ENCODE results near the gene CHST5. TPM values are rescaled to one million over a fixed set of nuclear protein-coding genes. Genes with fewer than 3 reads are reported as not detected.
"Not testable (repeated sequence)": the region's sequence is repeated elsewhere in the genome, so short reads cannot be mapped to it uniquely, and the experiment has no call there.

The CHST5 gene
- polyA plus RNA-seq, 5 donors: 0.44 to 1.0 (median 0.67) TPM

DNA sequence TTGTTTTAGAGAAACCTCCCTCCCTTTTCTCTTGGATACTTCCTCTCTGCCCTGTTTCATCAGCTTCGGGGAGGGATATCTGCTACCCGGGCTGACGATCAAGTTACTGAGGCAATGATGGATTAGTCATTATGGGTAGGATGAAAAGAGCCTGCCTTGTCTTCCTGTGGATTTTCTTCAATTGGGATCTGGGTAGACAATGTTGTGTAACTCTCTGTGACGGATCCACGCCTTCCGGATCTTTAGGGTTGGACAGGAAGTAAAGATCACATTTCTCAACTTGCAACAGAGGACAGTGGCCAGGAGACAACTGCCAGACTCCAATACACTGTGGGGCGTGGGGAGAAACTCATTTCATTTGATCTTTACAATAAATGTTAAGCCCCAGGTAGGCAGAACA lies 29.3 kb downstream of the CHST5 start:
- DNase-seq: no peak

DNA sequence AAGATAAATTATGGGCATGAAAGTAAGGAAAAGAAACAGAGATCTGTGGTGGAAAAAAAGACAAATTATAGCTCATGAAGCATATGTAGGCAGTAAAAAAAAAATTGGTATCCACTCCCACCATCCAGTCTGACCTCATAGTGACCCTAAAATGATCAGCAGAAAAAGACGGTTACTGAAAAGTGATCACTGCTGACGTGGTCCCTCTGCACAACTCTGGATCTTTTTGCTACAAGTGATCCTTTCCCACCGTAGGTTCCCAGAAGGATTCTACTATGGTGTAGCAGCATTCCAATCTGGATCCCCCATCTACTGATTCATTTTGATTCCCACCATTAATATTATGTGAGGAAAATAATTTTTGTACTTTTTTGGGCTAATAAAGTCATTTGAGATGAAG lies 29.8 kb downstream of the CHST5 start:
- no peak for DNase-seq

DNA sequence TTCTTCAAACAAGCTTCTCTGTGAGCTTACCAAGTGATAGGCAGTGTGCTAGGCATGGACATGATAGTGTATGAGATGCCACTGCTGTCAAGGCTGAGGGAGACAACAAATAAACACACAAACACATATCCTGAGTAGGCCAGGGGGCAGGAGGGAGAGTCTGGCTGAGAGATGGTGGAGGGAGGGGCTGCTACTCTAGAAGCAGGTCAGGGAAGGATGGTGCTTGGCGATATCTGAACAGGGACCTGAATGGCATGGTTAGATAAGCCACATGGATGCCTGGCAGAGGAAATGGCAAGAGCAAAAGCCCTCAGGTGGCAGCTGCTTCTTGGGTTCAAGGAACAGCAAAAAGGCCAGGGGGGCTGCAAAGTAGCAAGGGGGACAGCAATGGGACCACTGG lies 32.1 kb downstream of the CHST5 start:
- DNase-seq: no peak

DNA sequence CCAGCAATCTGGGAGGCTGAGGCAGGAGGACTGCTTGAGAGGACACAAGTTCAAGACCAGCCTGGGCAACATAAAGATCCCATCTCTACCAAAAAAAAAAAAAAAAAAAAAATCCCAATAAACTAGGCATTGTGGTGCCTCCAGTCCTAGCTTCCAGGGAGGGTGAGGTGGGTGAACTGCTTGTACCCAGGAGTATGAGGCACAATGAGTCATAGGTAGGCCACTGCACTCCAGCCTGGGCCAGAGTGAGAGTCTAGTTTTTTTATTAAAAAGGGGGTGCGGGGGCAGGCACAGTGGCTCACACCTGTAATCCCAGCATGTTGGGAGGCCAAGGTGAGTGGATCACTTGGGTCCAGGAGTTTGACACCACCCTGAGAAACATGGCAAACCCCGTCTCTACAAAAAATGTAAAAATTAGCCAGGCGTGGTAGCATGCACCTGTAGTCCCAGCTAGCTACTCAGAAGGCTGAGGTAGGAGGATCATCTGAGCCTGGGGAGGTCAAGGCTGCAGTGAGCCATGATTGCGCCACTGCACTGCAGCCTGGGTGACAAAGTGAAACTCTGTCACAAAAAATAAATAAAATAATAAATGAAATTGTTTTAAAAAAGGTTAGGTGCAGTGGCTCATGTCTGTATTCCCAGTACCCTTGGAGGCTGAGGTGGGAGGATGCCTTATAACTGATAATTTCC lies 32.8 kb downstream of the CHST5 start:
- no peak for DNase-seq

DNA sequence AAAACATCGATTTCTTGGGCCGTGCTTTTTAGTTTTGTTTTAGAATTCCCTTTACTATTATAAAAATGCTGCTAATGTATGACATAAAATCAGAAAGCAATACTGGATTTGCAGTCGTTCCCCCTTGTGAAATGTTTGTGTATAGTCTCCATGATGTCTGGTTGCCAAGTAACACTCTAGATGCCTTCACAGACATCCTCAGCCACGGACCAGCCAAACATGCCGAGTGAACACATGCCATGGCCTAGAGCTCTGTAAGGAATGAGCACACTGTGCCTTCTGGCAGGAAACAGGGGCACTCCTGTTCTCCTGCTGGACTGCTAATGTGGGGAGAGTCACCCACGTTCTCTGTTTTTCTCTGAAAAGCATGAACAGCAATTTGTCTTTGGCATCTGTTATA lies 34.1 kb downstream of the CHST5 start:
- not testable (repeated sequence) for DNase-seq

DNA sequence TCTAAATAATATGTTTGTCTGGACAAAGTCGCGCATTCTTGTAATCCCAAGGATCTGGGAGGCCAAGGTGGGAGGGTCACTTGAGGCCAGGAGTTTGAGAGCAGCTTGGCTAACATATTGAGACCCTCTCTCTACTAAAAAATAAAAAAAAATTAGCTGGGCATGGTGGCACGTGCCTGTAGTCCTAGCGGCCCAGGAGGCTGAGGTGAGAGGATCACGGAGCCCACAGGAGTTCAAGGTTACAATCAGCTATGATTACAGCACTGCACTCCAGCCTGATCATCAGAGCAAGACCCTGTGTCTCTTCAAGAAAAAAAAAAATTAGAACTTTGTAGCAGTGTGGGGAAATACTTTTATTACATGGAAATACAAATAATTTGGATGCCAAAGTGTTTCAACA lies 34.5 kb downstream of the CHST5 start:
- no peak for DNase-seq

DNA sequence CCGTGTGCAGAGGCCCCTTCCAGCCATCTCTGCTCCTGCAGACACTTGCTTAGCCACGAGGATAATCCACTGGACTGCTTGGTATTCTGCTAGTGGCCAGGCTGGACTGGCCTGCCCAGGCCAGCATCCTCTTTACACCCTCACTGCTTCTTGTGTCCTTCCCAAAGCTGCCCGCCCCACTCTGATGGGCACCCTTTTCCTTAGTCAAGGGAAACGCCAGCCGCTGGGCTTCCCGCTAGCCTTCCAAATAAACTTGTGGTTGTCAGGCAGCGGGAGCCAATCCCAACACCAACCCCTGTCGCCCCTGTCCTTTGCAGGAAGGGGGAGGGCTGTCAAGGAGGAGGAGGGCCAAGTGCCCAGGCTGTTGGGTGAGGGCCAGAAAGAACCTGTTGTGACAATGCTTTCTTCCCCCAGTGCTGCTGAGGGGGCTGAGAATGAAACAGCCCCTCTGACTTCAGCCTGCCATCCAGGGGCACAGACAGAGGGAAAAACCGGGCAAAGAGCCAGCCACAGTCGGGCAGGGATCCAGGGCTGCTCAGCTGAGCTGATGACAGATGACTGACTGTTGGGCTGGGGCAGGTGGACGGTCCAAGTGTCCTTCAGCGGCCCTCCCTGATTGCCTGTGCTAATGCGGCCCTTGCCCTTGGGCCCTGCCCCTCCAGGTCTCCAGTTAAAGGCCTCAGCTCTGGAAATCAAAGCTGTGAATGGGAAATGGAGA lies 37.1 kb downstream of the CHST5 start:
- not testable (repeated sequence) for DNase-seq

DNA sequence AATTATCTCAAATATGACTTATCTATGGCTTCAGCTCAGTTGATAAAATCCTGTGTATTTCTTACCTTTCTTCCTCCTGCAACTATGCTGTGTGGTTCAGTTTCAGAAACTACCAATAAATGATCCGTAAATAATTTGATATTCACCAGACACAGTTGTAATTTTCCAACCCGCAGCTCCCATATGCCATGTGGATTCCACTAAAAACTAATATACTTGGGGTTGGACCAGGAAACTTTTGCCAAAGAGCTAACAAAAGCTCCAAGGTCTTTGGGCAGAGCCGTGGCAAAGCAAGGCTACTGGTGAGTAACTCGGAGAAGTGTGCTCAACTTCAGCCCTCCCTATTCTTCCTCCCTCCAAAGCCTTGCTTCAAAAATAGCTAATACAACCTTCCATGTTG lies 38.4 kb downstream of the CHST5 start:
- DNase-seq: no peak

DNA sequence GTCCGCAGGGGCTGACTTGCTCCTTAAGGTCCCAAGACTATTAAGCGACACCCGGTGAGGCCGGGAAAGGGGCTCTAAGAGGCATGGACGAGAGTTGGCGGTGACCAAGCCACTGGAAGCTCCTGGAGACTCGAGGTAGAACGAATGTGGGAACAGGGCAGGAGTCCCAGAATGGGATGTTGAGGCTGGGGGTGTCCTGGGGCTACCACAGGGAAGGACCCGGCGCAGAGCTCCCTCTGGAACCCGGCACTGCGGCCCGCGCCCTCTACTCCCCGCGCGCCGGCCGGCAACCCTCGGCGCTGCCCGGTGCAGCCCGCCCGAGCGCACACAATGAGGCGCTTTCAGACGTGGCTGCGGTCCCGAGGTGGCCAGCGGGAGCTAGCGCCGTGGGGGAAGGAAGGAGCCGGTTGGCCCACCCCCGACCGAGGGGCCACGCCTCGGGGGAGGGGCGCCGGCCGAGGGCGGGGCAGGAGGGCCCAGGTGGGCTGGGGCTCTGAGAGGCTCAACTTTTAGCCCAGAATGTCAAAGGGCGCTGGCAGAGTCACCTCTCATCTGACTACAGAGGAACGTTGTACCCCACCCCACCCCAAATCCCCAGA lies 40.7 kb downstream of the CHST5 start, which contains the start of gene CHST6:
Gene CHST6, minus strand, starts transcription at position 366 of the 599 bp plus-strand sequence. CDS start 15,613 bp downstream, outside the sequence.
- DNase-seq: no peak

DNA sequence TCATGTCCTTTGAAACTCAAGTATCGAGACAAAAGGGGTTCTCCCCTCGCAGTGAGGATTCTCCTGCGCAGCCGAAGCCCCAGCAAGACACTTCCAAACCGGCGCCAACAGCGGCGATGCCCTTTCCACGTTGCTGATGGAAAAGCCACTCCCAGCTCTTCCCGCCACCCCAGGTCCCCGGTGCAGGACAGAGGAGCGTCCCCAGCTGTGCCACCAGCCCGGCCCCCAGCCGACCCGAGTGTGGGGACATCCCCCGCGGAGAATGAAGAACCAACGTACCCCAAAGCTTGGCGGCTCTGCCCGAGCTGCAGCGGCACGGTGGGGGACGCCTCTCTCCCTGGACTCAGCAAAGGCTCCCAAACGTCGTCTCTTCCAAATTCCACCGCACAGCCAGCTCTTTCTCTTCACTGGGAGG lies 41.2 kb downstream of the CHST5 start:
- no peak for DNase-seq

DNA sequence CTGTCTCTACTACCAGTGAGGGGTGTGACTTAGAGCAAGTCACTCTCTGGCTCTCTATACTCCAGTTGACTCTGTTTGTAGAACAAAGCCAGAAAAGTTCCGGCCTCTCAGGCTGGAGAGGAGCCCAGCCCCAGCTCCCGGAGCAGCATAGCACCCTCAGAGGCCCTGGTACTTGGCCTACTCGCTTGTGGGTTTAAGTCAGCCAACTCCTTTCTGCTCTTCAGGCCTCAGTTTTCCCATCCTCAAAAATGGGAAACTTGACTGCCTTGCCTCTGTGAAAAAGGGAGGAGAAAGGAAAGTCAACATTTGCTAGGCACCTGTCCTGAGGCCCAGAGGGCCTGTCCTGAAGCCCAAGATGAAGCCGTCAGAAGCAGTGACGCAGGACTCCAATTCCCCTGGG lies 41.7 kb downstream of the CHST5 start:
- DNase-seq: no peak

DNA sequence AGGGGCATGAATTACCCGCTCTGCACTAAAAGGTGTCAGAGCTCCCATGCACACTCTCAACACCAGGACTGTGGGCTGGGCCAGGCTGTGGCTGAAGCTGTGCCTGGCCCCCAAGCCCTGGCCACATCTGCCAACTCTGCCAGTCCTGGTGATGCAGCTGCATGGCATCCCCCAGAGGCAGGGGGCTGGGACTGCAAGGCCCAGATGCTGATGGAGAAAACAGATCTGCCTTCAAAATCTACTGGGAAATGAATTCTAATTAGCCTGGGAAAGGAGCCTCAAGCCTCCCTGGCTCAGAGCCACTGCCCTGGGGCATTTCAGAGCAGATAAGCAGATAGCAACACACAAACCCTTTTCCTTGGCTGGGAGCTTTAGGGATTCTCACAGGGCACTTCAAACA lies 44.0 kb downstream of the CHST5 start:
- DNase-seq: no peak

DNA sequence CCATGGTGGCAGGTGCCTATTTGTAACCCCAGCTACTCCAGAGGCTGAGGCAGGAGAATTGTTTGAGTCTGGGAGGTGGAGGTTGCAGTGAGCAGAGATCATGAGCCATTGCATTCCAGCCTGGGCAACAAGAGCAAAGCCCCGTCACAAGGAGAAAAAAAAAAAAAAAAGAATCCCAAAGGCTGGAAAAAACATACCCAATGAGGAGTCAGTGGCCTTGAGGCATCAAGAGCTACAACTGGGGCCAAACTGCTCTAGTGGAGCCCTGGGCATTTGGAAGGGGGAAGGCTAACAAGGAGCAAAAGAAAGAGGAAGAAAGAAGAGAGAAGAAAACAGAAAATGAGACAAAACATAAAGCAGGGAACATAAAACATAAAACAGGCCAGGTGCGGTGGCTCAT lies 47.6 kb downstream of the CHST5 start:
- no peak for DNase-seq

DNA sequence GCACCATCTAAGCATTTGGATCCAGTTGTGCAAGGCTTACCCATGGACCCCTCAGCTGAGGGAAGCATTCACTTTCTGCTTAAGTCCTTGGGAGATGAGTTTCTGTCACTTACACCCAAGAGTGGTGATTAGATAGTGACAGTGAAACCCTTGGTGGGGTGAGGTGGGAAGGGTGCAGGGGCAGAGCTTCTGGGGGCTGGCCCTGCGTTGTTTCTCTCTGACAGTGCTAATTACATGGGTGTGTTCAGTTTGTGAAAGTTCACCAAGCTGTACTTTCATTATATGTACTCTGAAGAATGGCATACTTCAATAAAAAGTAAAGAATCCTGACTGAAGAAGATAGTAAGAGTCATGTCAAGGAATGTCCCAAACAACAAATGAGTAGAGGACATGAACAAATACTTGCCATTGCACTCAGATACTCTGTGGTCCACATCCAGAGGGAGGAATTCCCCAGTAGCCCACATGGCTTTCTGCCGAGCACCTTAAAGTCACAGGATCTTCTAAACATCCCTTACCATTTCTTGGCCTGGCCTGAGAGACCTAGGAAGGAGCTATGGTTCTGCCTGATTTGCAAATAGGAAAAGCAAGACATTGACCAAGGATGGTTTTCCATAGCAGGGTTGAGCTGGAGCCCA lies 49.1 kb downstream of the CHST5 start:
- DNase-seq: no peak

DNA sequence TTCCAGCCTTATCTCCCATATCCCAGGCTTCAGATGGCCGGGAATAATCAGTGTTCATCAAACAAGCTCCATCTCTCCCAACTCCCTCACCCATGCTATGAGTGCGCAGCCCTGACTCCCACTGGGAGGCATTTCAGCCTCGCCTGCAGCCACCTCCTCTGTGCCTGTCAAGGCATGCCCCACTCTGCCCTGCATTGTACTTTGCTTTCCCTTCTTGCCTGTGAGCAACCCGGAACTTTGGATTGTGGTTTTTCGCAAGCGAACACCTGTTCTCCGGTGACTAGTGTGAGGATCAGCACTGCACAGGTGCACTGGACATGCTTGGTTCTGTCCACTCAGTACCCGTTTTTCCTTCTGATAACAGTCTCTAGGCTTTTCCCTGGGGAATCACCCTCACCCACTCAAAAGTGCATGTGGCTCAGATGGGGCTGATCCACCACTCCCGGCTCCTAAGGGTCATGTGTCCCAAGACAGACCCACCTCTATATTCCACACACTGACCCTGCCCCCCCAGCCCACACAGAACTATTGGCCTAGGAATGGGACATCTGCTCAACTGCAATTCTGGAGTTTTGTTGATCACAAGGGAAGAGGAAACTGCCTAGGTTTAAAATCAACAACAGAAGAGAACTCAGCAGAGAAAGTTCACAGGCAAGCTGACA lies 49.8 kb downstream of the CHST5 start:
- no peak for DNase-seq

DNA sequence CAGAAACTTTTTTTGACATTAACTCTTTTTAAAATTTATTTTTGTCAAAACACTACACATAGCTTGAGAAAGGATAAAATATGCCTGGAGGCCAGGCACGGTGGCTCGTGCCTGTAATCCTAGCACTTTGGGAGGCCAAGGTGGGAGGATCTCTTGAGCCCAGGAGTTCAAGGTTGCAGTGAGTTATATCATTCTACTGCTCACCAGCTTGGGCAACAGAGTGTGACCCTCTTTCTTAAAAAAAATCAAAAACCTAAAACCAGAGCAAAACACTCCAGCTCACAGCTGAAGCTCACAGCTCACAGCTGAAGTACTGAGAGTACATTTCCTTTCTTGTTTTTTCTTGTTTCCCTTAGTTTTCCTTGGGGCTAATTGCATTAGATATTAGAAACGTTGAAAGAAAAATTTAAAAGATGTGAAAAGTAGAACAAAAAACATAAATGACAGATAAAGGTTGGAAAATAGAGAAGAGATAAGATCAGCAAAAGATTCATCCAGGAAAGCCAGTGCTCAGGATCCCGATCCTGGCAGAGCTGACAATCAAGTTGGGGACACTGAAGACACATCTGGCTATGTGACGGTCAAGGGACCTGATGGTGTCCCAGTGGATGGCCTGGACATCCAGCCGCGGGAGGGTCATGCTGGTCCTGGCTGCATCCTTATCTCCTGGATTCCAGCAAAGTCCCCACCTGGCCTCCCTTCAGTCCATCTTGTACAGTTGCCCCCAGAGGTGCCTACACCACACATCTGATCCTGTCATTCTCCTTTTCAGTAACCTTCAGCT lies 50.5 kb downstream of the CHST5 start:
- DNase-seq: no peak

DNA sequence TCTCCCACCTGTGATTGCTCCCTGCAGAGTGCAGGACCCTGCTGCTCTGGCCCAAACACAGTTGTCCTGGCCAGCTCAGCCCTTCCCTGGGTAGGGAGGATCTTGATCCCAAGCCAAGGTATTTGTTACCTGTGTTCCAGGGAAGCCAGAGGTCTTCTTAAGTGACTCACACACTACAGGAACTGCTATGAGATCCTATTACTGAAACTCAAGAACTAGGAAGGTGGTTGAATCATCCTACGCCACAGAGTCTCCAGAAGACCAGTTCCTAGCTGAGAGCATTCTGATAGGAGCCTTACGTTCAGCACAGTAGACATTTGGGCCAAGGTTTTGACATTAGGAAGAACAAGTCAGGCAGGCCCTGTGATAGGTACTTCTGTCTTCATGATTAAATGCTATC lies 52.7 kb downstream of the CHST5 start:
- DNase-seq: no peak

DNA sequence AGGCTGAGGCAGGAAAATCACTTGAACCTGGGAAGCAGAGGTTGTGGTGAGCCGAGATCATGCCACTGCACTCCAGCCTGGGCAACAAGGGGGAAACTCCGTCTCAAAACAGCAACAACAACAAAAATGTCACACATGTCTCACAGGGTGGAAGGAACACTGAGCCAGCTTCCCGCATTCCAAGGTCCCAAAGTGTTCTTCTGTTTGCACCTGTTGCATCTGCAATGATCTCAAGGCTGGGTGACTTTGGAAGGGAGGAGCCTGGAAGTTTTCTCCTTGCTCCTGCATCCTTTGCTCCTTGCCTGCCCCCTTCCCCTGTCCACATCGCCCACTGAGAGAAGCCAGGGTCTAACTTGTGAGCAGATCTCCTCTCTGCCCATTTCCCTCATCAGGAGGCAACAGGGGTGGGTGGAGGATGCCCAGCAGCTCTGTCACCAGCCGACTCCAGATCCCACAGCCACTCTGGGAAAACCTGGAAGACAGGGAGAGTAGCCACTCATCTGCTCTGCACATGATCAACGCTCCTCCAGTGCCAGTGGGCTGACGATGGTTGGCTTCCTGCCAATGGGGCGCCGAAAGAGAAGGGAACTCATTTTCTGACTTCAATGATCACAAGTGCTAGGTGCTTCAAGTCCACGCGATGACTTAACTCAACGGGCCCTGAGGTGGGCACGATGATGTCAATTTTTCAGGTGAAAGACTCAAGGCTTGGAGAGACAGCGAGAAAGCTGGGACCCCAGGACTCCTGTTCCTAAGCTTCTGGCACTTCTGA lies 53.3 kb downstream of the CHST5 start:
- no peak for DNase-seq

DNA sequence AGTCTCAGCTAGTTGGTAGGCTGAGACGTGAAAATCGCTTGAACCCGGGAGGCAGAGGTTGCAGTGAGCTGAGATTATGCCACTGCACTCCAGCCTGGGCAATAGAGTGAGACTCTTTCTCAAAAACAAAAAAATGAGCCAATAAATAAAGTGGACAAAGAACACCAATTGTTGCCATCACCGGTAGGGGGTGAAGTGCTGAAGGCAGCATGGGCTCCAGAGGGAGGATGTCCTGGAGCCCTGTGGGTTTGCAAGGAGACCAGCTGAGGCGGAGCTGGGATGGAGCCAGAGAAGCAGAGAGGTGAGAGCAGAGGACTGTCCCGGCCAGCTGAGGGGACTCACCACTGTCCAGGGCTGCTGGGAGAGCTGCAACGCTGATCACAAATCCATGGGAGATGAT lies 54.4 kb downstream of the CHST5 start:
- no peak for DNase-seq

DNA sequence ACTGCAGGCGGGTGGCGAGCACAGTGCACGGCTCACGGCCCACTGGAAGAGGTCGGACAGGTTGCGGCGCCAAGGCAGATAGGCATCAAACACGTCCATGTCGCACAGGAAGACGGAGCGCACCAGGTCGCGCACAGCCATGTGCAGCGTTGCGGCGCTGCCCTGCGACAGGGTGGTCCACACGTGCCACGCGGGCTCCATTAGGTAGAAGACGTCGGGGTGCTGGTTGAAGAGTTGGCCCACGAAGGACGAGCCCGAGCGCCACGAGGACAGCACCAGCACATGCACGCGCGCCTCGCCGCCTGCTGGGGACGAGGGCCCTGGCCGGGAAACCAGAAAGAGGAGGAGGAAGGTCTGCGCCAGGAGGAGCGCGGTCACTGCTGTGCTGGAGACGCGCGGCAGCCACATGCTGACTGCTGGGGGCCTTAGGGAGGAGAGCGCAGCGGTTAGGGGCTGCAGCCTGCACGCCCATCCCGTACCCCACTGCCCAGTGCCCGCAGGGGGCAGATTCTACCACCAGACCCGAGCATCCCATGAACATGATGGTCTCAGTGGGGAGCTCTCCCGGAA lies 56.4 kb downstream of the CHST5 start:
- DNase-seq: no peak
